ENCODE results near the gene ATM.
"Not testable (repeated sequence)": the region's sequence is repeated elsewhere in the genome, so short reads cannot be mapped to it uniquely, and the experiment has no call there.

ATM gene

DNA sequence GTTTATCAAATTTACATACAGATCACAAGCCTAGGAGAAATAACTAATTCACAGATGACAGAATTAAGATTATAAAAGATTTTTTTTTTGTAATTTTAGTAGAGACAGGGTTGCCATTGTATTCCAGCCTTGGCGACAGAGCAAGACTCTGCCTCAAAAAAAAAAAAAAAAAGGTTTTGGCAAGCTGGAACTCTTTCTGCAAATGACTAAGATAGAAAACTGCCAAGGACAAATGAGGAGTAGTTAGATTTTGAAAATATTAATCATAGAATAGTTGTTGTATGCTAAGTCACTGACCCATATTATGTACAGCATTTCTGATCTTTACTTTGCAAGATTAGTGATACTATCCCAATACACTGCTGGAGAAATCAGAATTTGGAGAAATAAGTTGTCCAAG lies 145.3 kb downstream of the ATM start:
- no peak for DNase-seq
- H3K4me3 ChIP-seq (ENCODE audit: low read depth, low read length): no peak overlapping the region
- in situ Hi-C loops (cut with HindIII; ENCODE audit: low pct_ligation_motif_present, low sequenced_read_pairs): no loop called here
- no peaks in the 10 kb centered on the region for H3K27me3 ChIP-seq (replicated peaks)
- TF ChIP-seq, protein P1, sequence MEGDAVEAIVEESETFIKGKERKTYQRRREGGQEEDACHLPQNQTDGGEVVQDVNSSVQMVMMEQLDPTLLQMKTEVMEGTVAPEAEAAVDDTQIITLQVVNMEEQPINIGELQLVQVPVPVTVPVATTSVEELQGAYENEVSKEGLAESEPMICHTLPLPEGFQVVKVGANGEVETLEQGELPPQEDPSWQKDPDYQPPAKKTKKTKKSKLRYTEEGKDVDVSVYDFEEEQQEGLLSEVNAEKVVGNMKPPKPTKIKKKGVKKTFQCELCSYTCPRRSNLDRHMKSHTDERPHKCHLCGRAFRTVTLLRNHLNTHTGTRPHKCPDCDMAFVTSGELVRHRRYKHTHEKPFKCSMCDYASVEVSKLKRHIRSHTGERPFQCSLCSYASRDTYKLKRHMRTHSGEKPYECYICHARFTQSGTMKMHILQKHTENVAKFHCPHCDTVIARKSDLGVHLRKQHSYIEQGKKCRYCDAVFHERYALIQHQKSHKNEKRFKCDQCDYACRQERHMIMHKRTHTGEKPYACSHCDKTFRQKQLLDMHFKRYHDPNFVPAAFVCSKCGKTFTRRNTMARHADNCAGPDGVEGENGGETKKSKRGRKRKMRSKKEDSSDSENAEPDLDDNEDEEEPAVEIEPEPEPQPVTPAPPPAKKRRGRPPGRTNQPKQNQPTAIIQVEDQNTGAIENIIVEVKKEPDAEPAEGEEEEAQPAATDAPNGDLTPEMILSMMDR (IDR thresholded peaks at IDR 0.05; ENCODE audit: low read depth, low read length, missing control alignments): no peak
- H3K36me3 ChIP-seq (replicated peaks): peaks cover 2% of the 10 kb centered on the region
- no peak overlapping the region for H3K27ac ChIP-seq

DNA sequence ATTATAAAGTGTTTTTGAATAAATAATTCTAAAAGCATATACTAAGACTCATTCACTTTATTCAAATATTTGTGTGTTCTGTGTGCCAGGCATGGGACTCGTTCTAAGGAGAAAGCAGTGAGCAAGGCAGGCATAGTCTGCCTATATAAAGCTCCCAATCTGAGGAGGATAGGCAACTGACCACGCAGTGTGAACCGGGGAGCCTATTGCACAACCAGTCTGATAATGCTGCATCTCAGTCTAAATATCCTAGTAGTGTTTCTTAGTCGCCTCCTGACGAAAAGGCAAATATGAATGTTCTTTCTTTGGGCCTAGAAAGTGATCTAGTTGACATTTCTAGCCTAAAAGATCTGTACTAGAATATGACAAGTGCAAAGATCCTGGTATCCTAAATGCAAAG lies 146.2 kb downstream of the ATM start:
- no peak overlapping the region for H3K4me3 ChIP-seq (ENCODE audit: low read depth, low read length)
- peaks cover 2% of the 10 kb centered on the region for H3K36me3 ChIP-seq (replicated peaks)
- H3K27me3 ChIP-seq (replicated peaks): no peaks in the 10 kb centered on the region
- in situ Hi-C loops (cut with HindIII; ENCODE audit: low pct_ligation_motif_present, low sequenced_read_pairs): no loop called here
- no peak overlapping the region for H3K27ac ChIP-seq
- TF ChIP-seq, protein P1 (IDR thresholded peaks at IDR 0.05; ENCODE audit: low read depth, low read length, missing control alignments): no peak
- no peak for DNase-seq

DNA sequence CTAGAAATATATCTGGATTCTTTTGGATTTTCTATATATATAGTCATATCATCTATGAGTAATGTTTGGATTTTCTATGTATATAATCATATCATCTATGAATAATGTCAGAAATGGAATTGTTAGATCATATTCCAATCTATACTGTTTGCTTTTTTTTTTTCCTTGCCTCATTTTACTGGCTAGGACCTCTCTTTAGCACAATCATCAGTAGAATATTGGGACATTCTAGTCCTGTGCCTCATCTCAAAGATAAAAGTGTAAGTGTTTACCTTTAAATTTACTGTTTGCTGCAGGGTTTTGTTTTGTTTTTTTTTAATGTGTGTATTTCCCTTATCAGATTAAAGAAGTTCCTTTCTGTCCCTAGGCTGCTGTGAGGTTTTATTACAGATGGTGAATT lies 147.4 kb downstream of the ATM start:
- no peak for DNase-seq
- H3K36me3 ChIP-seq (replicated peaks): peaks cover 2% of the 10 kb centered on the region
- H3K27me3 ChIP-seq (replicated peaks): no peaks in the 10 kb centered on the region
- H3K27ac ChIP-seq: no peak overlapping the region
- in situ Hi-C loops (cut with HindIII; ENCODE audit: low pct_ligation_motif_present, low sequenced_read_pairs): no loop called here
- H3K4me3 ChIP-seq (ENCODE audit: low read depth, low read length): no peak overlapping the region
- TF ChIP-seq, protein P1 (IDR thresholded peaks at IDR 0.05; ENCODE audit: low read depth, low read length, missing control alignments): no peak

DNA sequence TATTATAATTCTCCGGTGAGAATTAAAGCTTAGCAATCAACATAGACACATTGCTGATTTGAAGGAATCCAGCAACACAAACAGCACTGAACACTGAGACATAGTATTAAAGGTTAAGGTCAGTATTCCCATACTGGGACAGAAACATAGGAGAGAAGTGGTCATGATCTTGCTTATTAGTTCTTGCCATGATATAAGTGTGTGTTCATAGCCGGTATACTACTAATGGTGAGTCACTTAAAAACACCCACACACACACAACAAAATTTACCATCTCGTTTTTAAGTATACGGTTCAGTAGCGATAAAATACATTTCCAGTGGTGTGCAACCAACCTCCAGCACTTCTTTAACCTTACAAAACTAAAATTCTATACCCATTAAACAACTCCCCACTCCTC lies 148.1 kb downstream of the ATM start:
- H3K36me3 ChIP-seq (replicated peaks): peaks cover 2% of the 10 kb centered on the region
- H3K27me3 ChIP-seq (replicated peaks): no peaks in the 10 kb centered on the region
- TF ChIP-seq, protein P1 (IDR thresholded peaks at IDR 0.05; ENCODE audit: low read depth, low read length, missing control alignments): no peak
- no peak for DNase-seq
- no peak overlapping the region for H3K4me3 ChIP-seq (ENCODE audit: low read depth, low read length)
- in situ Hi-C loops (cut with HindIII; ENCODE audit: low pct_ligation_motif_present, low sequenced_read_pairs): no loop called here
- H3K27ac ChIP-seq: no peak overlapping the region

DNA sequence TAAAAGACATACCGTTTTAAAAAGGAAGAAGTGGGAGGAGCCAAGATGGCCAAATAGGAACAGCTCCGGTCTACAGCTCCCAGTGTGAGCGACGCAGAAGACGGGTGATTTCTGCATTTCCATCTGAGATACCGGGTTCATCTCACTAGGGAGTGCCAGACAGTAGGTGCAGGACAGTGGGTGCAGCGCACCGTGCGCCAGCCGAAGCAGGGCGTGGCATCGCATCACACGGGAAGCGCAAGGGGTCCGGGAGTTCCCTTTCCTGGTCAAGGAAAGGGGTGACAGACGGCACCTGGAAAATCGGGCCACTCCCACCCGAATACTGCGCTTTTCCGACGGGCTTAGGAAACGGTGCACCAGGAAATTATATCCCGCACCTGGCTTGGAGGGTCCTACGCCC lies 150.6 kb downstream of the ATM start:
- H3K27ac ChIP-seq; H3K36me3 ChIP-seq (replicated peaks); H3K27me3 ChIP-seq (replicated peaks); in situ Hi-C loops (cut with HindIII; ENCODE audit: low pct_ligation_motif_present, low sequenced_read_pairs); DNase-seq; H3K4me3 ChIP-seq (ENCODE audit: low read depth, low read length): not testable (repeated sequence)

DNA sequence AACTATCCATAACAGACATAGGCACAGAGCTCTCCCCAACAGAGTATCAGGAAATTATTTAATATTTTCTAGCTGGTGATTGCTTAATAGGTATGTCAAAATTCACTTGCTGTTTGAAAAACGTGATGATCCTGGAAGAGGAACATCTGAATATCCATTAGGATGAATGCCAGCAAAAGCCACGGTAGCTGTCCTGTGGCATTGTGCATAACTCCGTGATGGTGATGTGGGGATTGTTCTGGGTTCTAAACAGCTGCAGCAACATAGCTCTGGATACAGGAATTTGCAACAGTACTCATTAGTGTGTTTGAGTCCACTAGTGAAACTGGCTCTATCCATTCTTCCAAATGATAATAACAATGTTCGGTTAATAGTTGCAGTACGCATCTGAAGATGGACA lies 165.7 kb downstream of the ATM start:
- Histone ChIP-seq H3K36me3 (replicated peaks) (no peaks in the 10 kb centered on the region), H3K4me3 (ENCODE audit: low read depth, low read length) (no peak overlapping the region), H3K27me3 (replicated peaks) (no peaks in the 10 kb centered on the region), H3K27ac (no peak overlapping the region)
- DNase-seq: no peak
- in situ Hi-C loops (cut with HindIII; ENCODE audit: low pct_ligation_motif_present, low sequenced_read_pairs): no loop called here
- TF ChIP-seq, protein P1 (IDR thresholded peaks at IDR 0.05; ENCODE audit: low read depth, low read length, missing control alignments): no peak

Data from brain microvascular endothelial cell (primary cell).